Motor neuron (in vitro differentiated cells): ENCODE results near the gene UQCC2. TPM values are rescaled to one million over a fixed set of nuclear protein-coding genes. Genes with fewer than 3 reads are reported as not detected.

Experiments used
- ATAC-seq, 8 experiments: fragments of 200-7000 bp; cut with Tn5 transposase; replicated peaks in 6 of 8; 2 replicates each; pipeline ENCODE4 v1.8.0; 2021; ENCODE audit warnings: mild to moderate bottlenecking in 8 of 8, moderate library complexity in 8 of 8
- H3K27ac ChIP-seq, 2 donors: fragments of 250-450 bp; sonication (Bioruptor Pico); 2 replicates each; pipeline ENCODE4 v1.9.0; 2021; ENCODE audit warnings: antibody characterized with exemption in 2 of 2, mild to moderate bottlenecking in 2 of 2, moderate library complexity in 1 of 2
- H3K4me1 ChIP-seq, 2 donors: fragments of 250-450 bp; sonication (Bioruptor Pico); replicated peaks in 1 of 2; 2 replicates each; pipeline ENCODE4 v1.6.1; 2021; ENCODE audit warnings: antibody characterized with exemption in 2 of 2, mild to moderate bottlenecking in 2 of 2, moderate library complexity in 1 of 2
- H3K4me3 ChIP-seq, 5 donors: fragments of 250-450 bp; sonication (Bioruptor Pico); 2 replicates each; pipeline ENCODE4 v1.9.0; 2021; ENCODE audit warnings: antibody characterized with exemption in 5 of 5, mild to moderate bottlenecking in 5 of 5, moderate library complexity in 4 of 5
- WGBS, 10 experiments: fragments of 450-650 bp; shearing (Covaris generic); methylation state at CpG; one replicate each; pipeline ENCODE4 v1.0.0; 2022; 5-methylcytosine and 5-hydroxymethylcytosine counted together
- in situ Hi-C, 9 experiments: fragments of 400-800 bp; cut with MboI; loops; one replicate each; pipeline ENCODE4 v1.15.0; 2021; ENCODE audit warnings: low sequenced_read_pairs in 9 of 9, low pct_unique_long_range_greater_than_20kb in 2 of 9; ENCODE audit not compliant: unreplicated experiment in 9 of 9
- total RNA-seq, 8 experiments: library from RNA; unstranded; fragments of 300-600 nt; gene quantifications; 2 replicates each; pipeline versions ENCODE4 v1.2.3 to v1.2.4, GENCODE V29; 2022

The UQCC2 gene
- total RNA-seq, 8 experiments from 2014 or later, result 53.4 to 130 (median 71.2) TPM

DNA sequence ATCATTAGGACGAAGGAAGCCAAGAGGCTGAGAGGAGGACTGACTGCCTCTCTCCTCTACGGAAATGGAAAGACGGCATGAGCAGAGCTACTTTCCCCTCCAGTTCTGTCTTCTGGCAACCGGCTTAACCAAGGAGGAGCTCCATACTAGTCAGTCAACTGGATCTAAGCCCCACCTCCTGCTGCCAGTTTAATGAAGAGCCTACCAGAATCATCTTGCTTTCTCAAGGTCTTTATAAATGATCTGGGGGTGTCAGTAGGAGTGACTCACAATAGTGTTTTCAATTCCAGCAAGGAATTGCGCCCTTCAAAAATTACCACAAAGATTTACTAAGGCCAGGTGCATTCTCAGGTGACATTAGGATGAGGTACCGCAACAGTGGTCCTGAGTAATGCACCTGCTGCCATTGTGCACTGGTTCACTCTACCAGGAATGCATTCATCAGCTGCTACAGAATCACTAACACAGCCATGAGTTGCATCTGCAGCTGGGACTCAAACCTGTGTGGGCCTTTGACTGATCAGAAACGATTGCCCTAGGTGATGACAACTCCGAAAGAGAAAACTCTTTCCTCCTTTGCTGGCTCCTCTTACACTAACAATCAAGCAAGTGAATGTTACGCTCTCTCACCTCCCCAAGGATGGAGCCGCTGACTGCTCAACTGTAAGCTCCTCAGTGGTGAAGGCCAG, 2.8 kb downstream of the UQCC2 start:
- ATAC-seq, result no peak

DNA sequence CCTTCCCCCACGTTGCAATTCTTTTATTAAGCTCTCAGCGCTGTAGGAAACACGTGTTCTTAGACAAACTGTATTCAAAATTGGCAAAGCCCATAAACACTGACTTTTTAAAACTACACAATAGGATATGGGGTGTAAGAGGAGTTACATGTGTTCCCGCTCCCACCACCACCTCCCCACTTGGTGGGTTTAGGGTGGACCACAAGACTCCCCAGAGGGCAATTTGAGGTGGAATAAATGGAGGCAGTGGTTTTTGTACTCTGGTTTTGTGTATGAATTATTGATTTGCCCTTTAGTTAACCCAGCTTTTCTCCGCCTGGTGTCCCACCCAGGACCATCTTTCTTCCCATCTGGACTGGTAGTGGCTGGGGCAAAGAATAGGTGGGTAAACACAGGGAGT, 3.7 kb downstream of the UQCC2 start:
- in situ Hi-C loops, result loop anchor here in 4 of 9 experiments (10.0 to 25.0 kb wide), 2 partner anchors 123 to 455 kb away; partner anchors contain the start of gene BAK1 (in 3 of the 4)
- peaks cover 19 to 28% of the 10 kb centered on the region in 2 donors for H3K4me1 ChIP-seq

More for the DNA sequence above, 2.8 kb downstream of the UQCC2 start:
- Histone ChIP-seq H3K27ac (no peak overlapping the region), H3K4me1 (peaks cover 16 to 23% of the 10 kb centered on the region in 2 donors), H3K4me3 (no peak overlapping the region)
- in situ Hi-C loops, result loop anchor here in 4 of 9 experiments (10.0 to 25.0 kb wide), 2 partner anchors 124 to 454 kb away; partner anchors contain the start of gene BAK1 (in 3 of the 4)
- 80 to 100% (median 89%) methylated on average over 2 to 9 of the region's 10 CpGs; no CpG with 5 or more reads in 1 of the 10 experiments for WGBS, 10 experiments

DNA sequence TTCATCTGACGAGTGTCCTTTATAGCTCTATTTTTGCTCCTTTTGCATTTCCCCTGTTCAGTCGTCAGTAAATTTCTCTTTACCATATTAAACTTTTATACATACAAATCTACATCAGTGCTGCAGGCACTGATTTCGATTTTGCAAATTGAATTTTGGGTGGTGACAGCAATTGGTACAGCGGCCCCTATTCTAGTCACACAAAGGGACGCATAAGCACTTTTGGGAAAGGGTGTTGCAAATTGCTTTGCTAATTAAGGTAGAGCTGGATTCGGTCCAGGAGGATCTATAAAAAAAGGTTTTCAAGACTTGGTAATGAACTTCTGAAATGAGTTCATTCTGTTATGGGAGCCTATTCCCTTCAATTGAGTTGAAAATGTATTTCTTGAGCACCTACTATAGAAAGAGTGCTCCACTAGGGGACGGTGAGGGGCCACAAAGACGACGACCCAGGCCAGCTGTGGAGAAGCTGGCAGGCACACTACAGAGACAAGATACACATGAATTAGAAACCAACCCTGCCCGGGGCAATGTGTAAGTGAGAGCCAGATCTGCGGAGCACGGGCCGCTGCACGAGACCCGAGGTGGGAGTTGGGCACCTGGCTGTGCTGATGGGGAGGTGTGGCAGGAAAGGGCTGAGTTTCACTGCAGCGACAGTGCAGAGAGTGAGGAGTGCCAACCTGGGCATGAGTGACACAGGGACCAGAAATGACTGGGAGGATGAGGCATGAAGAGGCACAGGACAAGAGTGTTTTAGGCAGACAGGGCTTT, 5.4 kb downstream of the UQCC2 start:
- 0 to 100% (median 77%) methylated on average over 1 to 15 of the region's 16 CpGs for WGBS, 10 experiments
- peaks cover 32 to 43% of the 10 kb centered on the region in 2 donors for H3K4me1 ChIP-seq
- peak in 3 of 8 experiments; percentile 71 to 76 (median 73) for ATAC-seq
- H3K4me3 ChIP-seq, result no peak overlapping the region
- in situ Hi-C loops, result loop anchor here in 4 of 9 experiments (10.0 to 25.0 kb wide), 2 partner anchors 121 to 456 kb away; partner anchors contain the start of gene BAK1 (in 3 of the 4)
- no peak overlapping the region for H3K27ac ChIP-seq

More for the DNA sequence above, 3.7 kb downstream of the UQCC2 start:
- no peak overlapping the region for H3K27ac ChIP-seq
- WGBS, 10 experiments, result 13 to 94% (median 85%) methylated on average over 1 to 5 of the region's 5 CpGs
- peak in 1 of 8 experiments; percentile 6 for ATAC-seq
- no peak overlapping the region for H3K4me3 ChIP-seq

DNA sequence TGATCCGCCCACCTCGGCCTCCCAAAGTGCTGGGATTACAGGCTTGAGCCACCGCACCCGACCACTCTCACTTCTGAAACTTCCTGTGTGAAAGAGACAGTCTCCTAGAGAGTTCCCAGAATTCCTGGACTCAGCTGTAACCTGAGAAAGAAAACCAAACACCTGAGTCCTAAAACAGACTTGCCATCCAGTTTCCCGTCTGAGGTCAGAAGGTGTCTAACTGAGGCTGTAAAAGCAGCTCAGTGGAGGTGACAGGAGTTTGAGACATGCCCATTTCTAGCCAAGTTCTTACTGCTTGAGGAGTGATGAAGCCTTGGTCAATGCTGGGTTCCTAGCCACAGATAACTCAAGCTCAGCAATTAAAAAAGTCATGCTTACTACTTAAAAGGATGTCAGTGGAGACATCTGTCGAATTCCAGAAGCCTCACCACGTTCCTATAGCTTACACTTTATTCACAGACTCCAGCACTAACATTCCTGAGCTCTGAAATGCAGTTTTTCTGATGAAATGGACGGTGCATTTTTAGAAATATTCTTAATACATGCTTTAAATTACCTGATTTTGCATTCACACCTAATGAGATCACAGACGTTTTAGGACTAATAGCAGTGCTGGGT, 6.1 kb downstream of the UQCC2 start:
- H3K27ac ChIP-seq, result no peak overlapping the region
- H3K4me1 ChIP-seq, result peaks cover 32 to 46% of the 10 kb centered on the region in 2 donors
- 0 to 83% (median 66%) methylated on average over 1 to 7 of the region's 9 CpGs; no CpG with 5 or more reads in 2 of the 10 experiments for WGBS, 10 experiments
- no peak overlapping the region for H3K4me3 ChIP-seq
- in situ Hi-C loops, result loop anchor here in 4 of 9 experiments (10.0 to 25.0 kb wide), 2 partner anchors 121 to 457 kb away; partner anchors contain the start of gene BAK1 (in 3 of the 4)
- ATAC-seq, result peak in 3 of 8 experiments; percentile 8 to 23 (median 13)

DNA sequence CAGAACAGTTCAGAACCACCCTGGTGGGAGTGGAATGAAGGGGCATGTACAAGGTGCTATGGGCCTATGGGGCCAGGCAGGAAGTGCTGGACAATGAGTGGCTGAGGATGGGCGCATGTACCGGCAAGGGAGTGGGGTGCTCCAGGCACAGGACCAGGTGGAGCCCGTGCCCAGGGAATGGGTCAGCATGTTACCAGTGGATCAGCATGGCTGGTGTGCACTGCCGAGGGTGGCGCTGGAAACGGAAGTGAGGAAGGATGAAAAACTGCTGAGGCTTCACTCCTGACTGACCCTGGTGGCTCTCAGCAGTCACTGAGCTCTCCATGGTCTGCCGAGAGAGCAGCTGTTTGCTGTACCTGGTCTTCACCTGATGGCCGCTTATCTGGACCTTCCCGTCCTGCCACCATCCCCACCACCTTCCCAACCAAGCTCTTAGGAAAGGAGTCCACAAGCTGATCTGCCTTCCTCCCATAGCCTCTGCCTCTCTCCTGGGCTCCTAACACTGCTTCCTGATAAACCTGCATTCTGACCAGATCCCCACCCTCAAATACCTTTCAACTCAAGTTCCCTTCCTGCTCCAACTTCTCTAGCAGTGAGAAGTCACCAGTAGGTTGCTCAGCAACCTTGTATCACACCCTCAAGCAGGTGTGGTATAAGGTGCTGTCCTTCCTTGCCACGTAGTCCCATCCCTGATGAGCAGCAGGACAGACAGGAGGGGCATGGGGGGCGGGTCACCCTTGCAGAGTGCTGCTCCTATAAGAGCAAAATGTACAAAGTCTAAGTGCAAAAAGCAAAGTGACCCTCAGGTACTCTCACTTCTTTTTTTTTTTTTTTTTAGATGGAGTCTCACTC, 7.1 kb downstream of the UQCC2 start:
- Histone ChIP-seq H3K4me1 (peaks cover 34 to 51% of the 10 kb centered on the region in 2 donors), H3K27ac (no peak overlapping the region), H3K4me3 (no peak overlapping the region)
- WGBS, 10 experiments, result 85 to 100% (median 92%) methylated on average over 2 to 7 of the region's 11 CpGs; no CpG with 5 or more reads in 2 of the 10 experiments
- in situ Hi-C loops, result loop anchor here in 4 of 9 experiments (10.0 to 25.0 kb wide), 2 partner anchors 120 to 458 kb away; partner anchors contain the start of gene BAK1 (in 3 of the 4)
- no peak for ATAC-seq

DNA sequence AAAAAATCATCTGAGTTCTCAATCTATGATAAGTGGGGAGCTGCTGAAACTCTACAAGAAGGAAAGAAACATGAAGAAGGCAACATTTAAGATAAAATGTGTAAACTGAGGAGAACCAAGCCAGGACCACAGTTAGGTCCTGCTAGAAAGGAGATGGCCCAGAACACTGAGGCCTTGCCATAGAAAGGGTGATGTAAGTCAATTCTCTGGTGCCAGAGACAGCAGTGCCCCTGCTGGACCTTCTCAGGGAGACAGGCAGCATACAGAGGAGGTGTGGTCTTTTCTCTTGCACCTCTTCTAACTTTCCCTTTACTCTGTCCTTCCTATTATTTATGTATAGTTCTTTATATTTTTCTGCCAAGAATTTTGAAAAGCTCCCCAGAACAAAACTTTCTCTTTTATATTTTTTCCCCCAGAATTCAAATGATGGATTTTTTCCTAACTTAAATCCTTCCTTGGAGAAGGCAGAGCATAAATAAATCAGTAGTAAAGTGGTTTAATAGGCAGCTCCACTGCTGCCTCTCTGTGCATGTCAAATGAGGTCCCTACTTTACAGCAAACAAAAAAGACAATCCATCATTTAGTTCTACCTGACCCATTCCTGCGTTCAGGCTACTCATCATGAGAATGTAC, 9.0 kb downstream of the UQCC2 start:
- peaks cover 26 to 41% of the 10 kb centered on the region in 2 donors for H3K4me1 ChIP-seq
- no peak overlapping the region for H3K4me3 ChIP-seq
- in situ Hi-C loops, result loop anchor here in 4 of 9 experiments (10.0 to 25.0 kb wide), 2 partner anchors 118 to 460 kb away; partner anchors contain the start of gene BAK1 (in 3 of the 4)
- peak; percentile 23 to 90 (median 83) for ATAC-seq
- 30 to 100% (median 67%) methylated on average over 1 of the region's 1 CpG; no CpG with 5 or more reads in 6 of the 10 experiments for WGBS, 10 experiments
- no peak overlapping the region for H3K27ac ChIP-seq

DNA sequence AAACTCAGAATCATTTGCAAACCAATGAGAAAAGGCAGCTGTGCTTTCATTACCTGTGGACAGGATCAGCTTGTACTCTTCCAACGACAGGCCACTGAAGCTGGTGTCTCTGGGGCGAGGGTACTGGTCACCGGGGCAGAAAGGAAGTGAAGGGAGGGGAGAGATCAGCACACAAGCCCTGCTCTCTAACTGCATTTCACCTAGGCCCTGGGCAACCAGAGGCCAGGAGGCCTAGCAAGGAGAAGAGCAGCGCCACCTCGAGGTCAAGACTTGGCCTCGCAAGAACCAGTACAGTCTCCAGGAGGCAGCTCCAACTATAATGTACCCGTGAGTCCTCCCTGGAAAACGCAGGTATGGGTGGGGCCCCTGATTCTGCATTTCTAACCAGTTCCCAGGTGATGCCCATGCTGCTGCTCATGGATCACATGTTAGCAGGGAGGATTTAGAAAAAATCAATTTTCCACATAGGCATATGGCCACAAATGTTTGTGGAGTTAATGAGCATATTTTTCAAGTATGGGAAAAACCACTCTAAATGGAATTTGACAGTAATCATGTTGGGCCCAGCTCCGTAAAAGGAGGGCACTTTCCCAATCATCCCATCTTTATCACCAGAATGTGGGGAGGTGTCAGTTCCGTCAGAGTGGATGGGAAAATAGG, 11.0 kb downstream of the UQCC2 start:
- 10 to 66% (median 28%) methylated on average over 2 to 5 of the region's 10 CpGs; no CpG with 5 or more reads in 2 of the 10 experiments for WGBS, 10 experiments
- H3K27ac ChIP-seq, result no peak overlapping the region

DNA sequence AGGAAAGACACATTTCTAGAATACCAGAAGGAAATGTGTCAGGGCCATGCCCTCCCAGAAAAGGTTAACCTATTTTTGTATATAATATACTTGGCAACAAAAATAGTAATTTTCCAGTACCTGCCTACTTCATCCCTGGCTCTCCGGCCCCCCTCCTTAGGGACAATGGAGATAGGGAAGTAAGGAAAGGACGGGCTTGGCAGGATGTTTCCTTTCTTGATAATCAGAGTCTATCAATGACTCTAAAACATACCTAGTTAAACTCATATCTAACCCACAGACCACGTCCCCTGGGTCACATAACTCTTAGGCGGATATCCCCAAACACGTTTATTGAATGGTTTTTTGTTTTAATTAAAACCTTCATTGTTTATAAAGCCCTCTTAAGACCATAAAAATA, 11.8 kb downstream of the UQCC2 start:
- 72 to 100% (median 91%) methylated on average over 2 to 5 of the region's 5 CpGs for WGBS, 10 experiments

More for the DNA sequence above, 11.0 kb downstream of the UQCC2 start:
- H3K4me3 ChIP-seq, result no peak overlapping the region
- in situ Hi-C loops, result loop anchor here in 4 of 9 experiments (10.0 to 25.0 kb wide), 2 partner anchors 116 to 462 kb away; partner anchors contain the start of gene BAK1 (in 3 of the 4)
- peaks cover 31 to 43% of the 10 kb centered on the region in 2 donors for H3K4me1 ChIP-seq
- ATAC-seq, result peak; percentile 59 to 87 (median 80)

DNA sequence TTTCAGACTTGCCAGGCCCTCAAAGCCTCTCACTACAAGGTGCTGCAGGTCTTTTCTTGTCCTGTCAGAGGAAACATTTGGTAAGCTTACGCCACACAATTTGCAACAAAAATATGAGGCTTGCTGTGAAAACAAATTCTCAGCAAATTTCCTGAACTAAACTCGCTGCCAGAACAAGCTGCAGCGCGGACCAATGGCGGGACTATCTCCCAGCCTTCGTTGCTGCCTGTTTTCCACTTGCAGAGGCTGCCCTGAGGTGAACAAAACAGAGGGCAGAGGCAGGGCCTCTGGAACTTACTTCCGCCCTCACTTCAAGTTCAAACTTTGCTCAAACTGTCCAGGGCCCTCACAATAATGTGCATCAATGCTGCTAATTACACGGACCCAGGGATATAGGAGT, 12.4 kb downstream of the UQCC2 start:
- 73 to 100% (median 84%) methylated on average over 1 to 8 of the region's 8 CpGs; no CpG with 5 or more reads in 1 of the 10 experiments for WGBS, 10 experiments
- Histone ChIP-seq H3K4me3 (no peak overlapping the region), H3K27ac (no peak overlapping the region), H3K4me1 (peaks cover 38 to 52% of the 10 kb centered on the region in 2 donors)
- no peak for ATAC-seq
- in situ Hi-C loops, result no loop called here

More for the DNA sequence above, 11.8 kb downstream of the UQCC2 start:
- ATAC-seq, result no peak
- in situ Hi-C loops, result loop anchor here in 4 of 9 experiments (10.0 to 25.0 kb wide), 2 partner anchors 115 to 463 kb away; partner anchors contain the start of gene BAK1 (in 3 of the 4)
- Histone ChIP-seq H3K4me1 (peaks cover 32 to 45% of the 10 kb centered on the region in 2 donors), H3K4me3 (no peak overlapping the region), H3K27ac (no peak overlapping the region)

DNA sequence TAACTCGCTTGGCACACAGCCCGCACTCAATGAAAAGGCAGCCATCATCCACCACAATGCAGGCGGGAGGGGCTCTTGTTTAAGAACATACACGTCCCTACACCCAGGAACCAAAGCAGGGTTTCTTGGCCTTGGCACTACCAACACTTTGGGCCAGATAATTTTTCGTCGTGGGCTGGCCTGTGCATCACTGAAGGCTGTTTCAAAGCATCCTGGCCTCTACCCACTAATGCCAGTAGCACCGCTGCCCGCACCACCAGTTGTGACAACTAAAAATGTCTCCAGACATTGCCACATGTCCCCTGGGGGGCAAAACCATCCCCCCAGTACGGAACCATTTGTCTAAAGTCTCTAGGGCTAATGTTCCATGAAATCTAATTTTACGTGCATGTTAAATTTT, 13.0 kb downstream of the UQCC2 start:
- WGBS, 10 experiments, result 89 to 100% (median 95%) methylated on average over 1 to 9 of the region's 10 CpGs; no CpG with 5 or more reads in 1 of the 10 experiments
- H3K27ac ChIP-seq, result no peak overlapping the region
- ATAC-seq, result no peak
- H3K4me3 ChIP-seq, result no peak overlapping the region
- H3K4me1 ChIP-seq, result peaks cover 44 to 58% of the 10 kb centered on the region in 2 donors
- in situ Hi-C loops, result no loop called here

DNA sequence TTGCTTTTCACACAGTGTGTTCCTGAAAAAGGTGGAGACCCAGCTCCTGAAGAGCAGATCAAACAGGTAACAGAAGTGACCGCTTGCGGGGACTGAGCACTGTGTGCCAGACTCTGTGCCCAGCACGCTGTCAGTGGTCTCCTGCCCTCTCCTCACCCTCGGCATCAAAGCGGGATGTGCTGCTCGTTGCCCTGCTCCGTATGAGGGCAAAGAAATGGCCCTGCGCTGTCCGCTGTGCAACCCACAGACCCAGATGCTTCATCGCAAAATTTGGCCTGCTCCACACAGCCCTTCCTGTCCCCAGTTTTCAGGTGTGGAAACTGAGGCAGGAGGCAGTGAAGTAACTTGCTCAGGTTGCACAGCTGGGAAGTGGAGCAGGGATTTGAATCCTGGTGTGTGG, 13.7 kb downstream of the UQCC2 start:
- no peak for ATAC-seq
- WGBS, 10 experiments, result 90 to 100% (median 100%) methylated on average over 1 to 5 of the region's 10 CpGs
- H3K4me3 ChIP-seq, result no peak overlapping the region
- no peak overlapping the region for H3K27ac ChIP-seq
- peaks cover 43 to 54% of the 10 kb centered on the region in 2 donors for H3K4me1 ChIP-seq
- in situ Hi-C loops, result no loop called here
